GM19395 (cell line): ENCODE data around the gene UGT1A10.

ENCODE experiments used
- ATAC-seq: cut with Tn5 transposase; IDR thresholded peaks from one replicate; pipeline ENCODE4 v1.9.1; 2021; ENCODE audit warnings: mild to moderate bottlenecking, moderate library complexity; ENCODE audit not compliant: unreplicated experiment

UGT1A10 gene

GRCh38 chr2:233801357-233802131 is 165.3 kb downstream of the UGT1A10 start:
- no peak for ATAC-seq

GRCh38 chr2:233802132-233802815 is 166.0 kb downstream of the UGT1A10 start:
- no peak for ATAC-seq

DNA sequence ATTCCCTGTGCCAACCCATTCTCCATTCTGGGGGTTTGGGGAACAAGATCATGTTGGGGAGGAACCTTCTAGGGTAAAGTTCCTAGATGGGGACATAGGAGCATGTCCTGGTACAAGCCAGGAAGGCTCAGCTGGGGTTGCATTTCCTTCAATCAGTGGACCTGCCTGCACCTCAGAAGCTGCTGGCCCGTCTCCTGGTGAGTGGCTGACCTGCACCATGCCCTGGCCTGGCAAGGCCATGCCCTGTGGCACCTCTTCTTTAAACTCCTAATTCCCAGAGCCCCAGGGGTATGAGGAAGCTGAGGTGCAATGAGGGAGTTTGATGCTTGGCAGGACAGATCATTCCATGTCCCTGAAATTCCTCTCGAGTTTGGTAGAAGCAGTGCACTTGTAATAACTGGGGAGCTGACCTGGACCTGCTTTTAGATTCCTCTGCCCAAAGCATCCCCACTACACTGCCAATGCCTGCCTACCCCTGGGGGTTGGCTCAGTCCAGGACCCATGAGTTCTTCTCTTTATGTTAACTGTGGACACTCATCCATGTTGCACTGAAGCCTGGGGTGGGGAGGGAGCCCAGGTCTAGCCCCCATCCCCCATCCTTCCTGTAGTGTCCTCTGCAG is 167.2 kb downstream of the UGT1A10 start:
- ATAC-seq = no peak

DNA sequence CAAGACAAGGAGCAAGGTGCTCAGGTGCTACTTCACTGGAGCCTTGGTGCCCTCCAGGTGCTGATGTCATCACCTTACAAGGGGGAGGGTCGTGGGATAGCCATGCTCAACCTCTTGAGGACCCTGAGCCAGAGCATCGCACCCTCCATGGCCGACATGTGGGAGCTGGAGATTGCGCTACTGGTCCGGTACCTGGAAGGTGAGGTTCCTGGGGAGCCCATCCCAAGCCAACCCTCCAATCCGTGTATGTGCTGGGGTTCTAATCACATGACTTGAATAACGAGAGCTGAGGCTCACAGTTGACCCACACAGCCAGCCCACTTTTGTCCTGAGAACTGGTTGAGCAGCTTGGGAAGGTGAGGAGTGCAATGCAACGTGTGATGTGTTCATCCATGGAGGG is 167.7 kb downstream of the UGT1A10 start:
- ATAC-seq = no peak

DNA sequence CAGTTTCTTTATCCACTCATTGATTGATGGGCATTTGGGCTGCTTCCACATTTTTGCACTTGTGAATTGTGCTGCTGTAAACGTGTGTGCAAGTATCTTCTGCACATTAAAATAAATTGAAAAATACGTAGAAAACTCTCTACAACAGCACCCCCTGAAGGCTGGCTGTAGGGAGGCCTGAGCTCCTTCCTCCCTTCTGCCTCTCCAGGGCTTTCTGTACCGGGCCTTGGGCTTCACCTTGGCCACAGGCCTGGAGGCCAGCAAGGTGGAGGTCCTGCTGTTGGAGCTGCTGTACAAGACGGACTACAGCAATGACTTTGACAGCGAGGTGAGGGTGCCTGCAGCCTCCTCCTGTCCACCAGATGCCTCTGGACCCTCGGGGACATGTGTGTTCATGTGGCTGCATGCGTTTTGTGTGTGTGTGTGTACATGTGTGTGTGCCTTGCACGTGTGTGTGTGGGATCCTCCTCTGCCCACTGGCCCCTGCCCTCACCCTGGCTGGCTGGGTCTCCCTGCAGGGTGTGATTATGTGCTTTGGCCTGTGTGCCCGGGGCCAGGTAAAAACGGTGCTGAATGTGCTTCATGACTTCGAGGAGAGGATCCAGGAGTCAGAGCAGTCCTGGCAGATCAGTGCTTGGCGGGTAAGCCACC is 171.1 kb downstream of the UGT1A10 start:
- no peak for ATAC-seq

DNA sequence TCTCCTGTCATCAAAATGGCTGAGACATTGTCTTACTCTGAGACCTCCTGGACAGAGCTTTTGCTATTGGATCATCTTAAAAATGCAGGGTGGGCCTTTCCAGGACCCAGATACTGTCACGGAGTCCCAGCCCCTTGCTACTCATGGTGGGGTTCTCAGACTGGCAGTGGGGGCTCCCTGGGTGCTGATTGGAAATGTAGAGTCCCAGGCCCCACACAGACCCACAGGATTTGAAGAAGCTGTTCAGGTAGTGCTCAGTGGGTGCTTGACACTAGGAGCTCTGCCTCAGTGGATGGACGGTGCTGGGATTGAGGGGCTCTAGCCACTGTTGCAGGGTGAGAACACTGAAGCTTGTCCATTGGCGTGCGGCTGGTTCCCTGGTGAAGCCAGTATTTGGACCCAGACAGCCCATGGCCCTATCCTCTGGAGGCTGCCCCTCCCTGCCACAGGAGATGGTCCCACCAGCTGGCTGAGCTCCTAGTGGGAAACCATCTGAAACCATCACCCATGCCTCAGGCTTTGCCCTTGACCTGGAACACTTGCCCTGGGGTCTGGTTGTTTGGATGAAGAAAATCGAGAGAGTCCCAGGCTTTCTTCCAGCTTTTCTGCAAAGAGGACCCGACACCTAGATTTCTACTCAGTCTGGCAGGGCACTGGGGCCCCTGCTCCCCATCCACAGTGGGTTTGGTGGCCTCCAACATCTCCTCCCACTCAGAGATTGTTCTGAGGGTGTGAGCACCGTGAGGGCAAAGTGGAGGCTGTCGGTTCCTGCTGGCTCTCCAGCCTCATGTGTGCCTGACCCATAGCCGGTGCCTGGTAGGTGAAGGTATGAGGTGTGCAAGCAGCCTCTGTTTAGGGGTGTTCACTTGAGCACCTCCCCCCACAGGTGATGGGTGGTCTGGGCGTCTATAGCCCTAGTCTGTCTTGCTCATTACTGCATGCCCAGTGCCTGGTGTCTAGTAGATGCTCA is 172.0 kb downstream of the UGT1A10 start:
- ATAC-seq = no peak

- ATAC-seq = no peak
Measured at GRCh38 chr2:233810385-233810784, 174.1 kb downstream of the UGT1A10 start.

GRCh38 chr2:233811087-233811486 is 174.8 kb downstream of the UGT1A10 start:
- ATAC-seq = no peak

GRCh38 chr2:233811732-233812131 is 175.5 kb downstream of the UGT1A10 start:
- ATAC-seq = no peak

DNA sequence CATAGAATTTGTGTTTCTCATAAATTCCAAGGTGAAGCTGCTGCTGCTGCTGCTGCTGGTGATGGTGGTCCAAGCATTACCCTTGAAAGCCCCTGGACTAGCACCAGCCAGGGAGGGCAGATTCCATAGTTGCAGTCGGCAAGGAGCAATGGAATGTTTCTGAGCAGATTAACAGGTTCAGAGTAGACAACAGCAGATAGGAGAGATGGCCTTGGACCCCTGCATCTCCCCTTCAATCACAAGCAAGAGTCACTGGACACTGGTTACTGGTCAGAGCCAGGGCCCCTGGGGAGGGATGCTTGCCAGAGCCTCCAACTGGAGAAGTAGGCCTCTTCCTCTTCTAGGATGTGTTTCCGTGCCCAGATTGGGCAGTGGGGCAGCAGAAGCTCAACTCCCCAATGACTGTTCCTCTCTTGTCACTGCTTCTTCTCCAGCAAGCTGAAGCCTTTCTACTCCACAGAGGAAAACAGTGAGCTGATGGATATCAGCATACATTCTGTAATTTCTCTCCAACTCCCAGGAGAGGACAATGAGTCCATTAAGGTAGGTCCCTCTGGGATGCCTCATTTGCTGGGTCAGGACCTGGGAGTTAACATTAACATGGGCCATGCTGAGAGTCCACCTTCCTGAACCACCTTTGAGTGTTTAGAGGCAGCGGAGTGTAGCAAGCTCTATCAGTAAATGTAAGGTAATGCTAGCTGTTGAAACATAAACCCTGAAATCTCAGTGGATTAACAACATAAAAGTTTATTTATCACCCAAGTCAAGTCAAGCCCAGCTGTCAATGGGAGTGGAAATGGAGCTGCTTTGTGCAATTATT is 177.2 kb downstream of the UGT1A10 start:
- no peak for ATAC-seq

DNA sequence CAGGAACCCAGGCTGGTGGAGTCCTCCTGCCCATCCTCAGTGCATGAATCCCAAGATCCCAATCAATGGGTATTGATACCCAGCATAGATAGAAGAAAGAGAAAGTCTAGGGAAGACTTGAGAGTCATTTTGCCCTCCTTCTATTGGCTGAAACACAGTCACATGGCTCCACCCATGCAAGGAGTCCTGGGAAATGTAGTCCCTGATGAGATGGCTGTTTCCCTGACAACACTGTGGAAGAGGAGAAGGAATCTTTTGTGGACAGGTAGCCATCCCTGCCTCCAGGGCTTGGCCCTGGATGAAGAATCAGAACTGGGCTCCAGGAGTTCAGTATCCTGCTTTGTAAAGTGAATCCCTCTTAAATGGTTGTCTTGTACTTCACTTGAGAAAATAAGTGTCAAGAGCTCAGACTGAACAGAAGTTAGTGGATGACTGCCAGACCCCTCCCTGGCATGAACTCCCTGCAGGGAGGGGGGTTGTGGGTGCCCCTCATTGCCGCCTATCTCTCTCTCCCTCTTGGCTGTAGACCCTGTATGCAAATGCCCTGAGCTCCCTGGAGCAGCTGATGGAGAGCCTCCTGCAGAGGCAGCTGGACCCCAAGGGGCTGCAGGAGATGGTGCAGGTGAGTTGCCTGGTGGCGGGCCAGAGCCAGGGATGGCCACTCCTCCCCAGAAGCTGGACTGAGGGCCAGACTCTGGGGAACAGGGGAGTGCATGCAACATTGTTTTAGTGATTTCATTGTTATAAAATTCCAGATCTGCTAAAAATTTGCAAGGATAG is 178.0 kb downstream of the UGT1A10 start:
- no peak for ATAC-seq

- no peak for ATAC-seq
Measured at GRCh38 chr2:233815861-233816260, 179.6 kb downstream of the UGT1A10 start.

- ATAC-seq = no peak
Measured at GRCh38 chr2:233816334-233816733, 180.1 kb downstream of the UGT1A10 start.

GRCh38 chr2:233816771-233817170 is 180.5 kb downstream of the UGT1A10 start:
- no peak for ATAC-seq

- ATAC-seq = no peak
Measured at GRCh38 chr2:233817361-233817911, 181.2 kb downstream of the UGT1A10 start.

DNA sequence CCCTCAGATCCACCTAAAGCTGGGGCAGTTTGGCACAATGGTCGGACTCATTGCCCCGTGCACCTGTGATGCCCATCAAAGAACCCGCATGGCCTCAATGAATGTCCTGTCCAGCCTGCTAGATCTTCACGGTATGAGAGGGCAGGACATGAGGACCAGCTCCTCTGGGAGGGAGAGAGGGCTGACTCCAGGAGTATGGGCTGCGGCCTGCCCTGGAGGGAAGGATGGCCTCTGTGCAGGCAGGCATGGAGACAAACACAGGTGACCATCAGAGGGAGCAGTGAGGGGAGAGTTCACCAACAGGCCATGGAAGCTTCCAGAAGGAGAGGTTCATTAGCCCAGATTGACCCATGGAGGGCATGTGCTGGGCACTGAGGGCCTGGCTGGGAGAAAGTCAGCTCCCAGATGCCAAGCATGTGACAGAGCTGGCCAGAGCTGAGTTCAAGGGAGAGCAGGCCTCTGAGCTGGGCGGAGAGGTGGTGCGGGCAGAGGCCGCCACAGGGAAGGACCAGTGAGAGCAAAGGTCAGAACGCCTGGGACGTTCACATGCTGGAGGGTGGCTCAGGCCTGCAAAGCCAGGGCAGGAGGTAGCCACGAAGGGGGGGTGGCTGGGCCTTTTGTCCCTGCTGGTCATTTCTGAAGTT is 181.9 kb downstream of the UGT1A10 start:
- no peak for ATAC-seq

GRCh38 chr2:233818639-233819621 is 182.7 kb downstream of the UGT1A10 start:
- no peak for ATAC-seq
